ENCODE data around the gene ITPR2. TPM values are rescaled to one million over a fixed set of nuclear protein-coding genes. Genes with fewer than 3 reads are reported as not detected.

Gene ITPR2
- total RNA-seq, 1 donor from 2014 or later = 16.3 TPM

DNA sequence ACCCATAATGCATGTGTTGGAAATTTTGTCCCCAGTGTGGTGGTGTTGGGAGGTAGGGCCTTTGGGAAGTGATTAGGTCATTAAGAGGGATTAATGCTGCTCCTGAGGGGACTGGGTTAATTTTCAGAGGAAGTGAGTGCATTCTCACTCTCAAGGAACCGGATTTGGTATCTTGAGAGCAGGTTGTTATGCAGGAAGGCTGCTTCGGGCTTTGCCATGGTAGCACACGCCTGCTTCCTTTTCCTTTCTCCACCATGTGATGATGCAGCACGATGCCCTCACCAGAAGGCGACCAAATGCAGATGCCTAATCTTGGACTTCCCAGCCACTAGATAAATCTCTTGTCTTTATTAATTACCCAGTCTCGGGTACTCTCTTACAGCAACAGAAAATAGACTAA, 380.5 kb downstream of the ITPR2 start:
- H3K27me3 ChIP-seq (ENCODE audit: control insufficient read depth, insufficient read depth, low read length) = no peaks in the 10 kb centered on the region
- no peak overlapping the region for H3K4me3 ChIP-seq (ENCODE audit: low read depth, low read length)
- DNase-seq (ENCODE audit: low read depth) = no peak
- TF ChIP-seq, protein P1, sequence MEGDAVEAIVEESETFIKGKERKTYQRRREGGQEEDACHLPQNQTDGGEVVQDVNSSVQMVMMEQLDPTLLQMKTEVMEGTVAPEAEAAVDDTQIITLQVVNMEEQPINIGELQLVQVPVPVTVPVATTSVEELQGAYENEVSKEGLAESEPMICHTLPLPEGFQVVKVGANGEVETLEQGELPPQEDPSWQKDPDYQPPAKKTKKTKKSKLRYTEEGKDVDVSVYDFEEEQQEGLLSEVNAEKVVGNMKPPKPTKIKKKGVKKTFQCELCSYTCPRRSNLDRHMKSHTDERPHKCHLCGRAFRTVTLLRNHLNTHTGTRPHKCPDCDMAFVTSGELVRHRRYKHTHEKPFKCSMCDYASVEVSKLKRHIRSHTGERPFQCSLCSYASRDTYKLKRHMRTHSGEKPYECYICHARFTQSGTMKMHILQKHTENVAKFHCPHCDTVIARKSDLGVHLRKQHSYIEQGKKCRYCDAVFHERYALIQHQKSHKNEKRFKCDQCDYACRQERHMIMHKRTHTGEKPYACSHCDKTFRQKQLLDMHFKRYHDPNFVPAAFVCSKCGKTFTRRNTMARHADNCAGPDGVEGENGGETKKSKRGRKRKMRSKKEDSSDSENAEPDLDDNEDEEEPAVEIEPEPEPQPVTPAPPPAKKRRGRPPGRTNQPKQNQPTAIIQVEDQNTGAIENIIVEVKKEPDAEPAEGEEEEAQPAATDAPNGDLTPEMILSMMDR (IDR thresholded peaks at IDR 0.05; ENCODE audit: insufficient read depth, low read length, poor library complexity, severe bottlenecking) = no peak
- H3K36me3 ChIP-seq (ENCODE audit: control insufficient read depth, insufficient read depth, low read length) = no peaks in the 10 kb centered on the region

DNA sequence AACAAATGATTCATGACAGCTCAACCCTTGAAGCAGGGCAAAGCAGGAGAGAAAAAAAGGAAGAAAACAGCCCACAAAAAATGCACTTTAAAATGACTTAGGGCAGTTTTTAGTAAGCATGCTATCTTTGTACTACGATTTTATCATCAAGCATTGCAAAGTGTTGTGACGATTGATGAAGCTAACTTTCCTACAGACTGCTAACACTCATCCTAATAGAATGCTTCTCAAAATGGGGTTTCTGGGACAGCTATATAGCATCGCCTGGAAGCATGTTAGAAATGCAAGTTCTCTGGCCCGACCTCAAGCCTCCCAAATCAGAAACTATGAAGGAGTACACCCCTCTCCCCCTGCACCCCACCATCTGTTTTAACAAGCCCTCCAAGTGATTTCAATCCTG, 381.2 kb downstream of the ITPR2 start:
- Histone ChIP-seq H3K36me3 (ENCODE audit: control insufficient read depth, insufficient read depth, low read length) (no peaks in the 10 kb centered on the region), H3K27me3 (ENCODE audit: control insufficient read depth, insufficient read depth, low read length) (no peaks in the 10 kb centered on the region), H3K4me3 (ENCODE audit: low read depth, low read length) (no peak overlapping the region)
- DNase-seq (ENCODE audit: low read depth) = no peak
- TF ChIP-seq, protein P1 (IDR thresholded peaks at IDR 0.05; ENCODE audit: insufficient read depth, low read length, poor library complexity, severe bottlenecking) = no peak

DNA sequence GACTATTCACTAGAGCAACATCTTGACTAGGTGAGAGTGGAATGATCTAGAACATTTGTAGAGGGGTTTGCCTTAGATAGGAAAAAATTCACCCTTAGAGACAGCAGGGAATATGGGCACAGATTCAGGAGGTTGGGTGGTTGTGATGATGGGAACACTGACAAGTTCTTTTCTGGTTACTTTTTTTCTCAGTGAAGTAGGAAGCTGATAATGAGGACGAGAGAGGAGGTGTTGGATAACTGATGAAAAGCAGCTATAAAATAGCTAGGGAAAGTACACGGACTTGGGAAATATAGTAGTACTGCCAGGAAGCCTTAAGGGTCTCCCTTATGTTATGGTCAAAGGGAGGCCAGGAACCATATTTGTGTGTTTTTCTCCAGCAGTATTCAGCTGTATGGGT, 387.1 kb downstream of the ITPR2 start:
- TF ChIP-seq, protein P1 (IDR thresholded peaks at IDR 0.05; ENCODE audit: insufficient read depth, low read length, poor library complexity, severe bottlenecking) = no peak
- Histone ChIP-seq H3K4me3 (ENCODE audit: low read depth, low read length) (no peak overlapping the region), H3K36me3 (ENCODE audit: control insufficient read depth, insufficient read depth, low read length) (no peaks in the 10 kb centered on the region), H3K27me3 (ENCODE audit: control insufficient read depth, insufficient read depth, low read length) (no peaks in the 10 kb centered on the region)
- DNase-seq (ENCODE audit: low read depth) = no peak

DNA sequence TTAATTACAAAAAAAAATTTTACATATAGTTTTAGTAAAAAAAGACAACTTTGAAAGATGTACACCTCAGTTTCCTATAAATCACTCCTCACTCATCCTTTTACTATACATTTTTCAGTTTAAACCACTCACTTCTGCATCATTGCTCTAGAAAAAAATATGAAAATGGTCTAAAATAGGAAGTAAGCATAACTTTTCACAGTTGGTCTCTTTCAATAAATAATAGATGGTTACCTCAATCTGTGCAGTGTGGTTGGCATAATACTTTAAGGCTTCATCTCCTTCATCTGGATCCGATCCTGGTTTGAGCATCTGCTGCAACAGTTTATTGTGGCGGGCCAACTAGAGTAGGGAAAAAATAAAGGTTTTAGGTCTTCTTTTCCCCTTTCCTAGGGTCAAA, 389.7 kb downstream of the ITPR2 start:
- TF ChIP-seq, protein P1 (IDR thresholded peaks at IDR 0.05; ENCODE audit: insufficient read depth, low read length, poor library complexity, severe bottlenecking) = no peak
- H3K27me3 ChIP-seq (ENCODE audit: control insufficient read depth, insufficient read depth, low read length) = no peaks in the 10 kb centered on the region
- no peaks in the 10 kb centered on the region for H3K36me3 ChIP-seq (ENCODE audit: control insufficient read depth, insufficient read depth, low read length)
- DNase-seq (ENCODE audit: low read depth) = no peak
- no peak overlapping the region for H3K4me3 ChIP-seq (ENCODE audit: low read depth, low read length)

DNA sequence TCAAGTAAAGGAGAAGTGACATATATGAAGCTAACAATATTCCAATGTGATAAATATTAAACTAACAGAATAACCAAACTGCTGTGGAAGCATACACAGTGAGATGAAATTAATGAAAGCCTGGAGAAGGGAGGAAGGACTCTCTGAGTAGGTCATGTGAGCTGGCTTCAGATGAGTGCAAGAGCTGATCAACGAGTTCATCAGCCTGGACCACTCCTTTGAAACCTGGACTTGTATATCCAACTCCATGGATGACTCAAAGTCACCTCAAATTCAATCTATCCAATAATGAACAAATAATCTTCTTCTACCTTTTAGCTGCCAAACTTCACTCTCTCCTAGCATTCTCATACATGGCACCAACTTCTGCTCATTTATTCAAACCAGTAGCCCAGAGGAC, 391.6 kb downstream of the ITPR2 start:
- H3K4me3 ChIP-seq (ENCODE audit: low read depth, low read length) = no peak overlapping the region
- DNase-seq (ENCODE audit: low read depth) = no peak
- TF ChIP-seq, protein P1 (IDR thresholded peaks at IDR 0.05; ENCODE audit: insufficient read depth, low read length, poor library complexity, severe bottlenecking) = no peak

DNA sequence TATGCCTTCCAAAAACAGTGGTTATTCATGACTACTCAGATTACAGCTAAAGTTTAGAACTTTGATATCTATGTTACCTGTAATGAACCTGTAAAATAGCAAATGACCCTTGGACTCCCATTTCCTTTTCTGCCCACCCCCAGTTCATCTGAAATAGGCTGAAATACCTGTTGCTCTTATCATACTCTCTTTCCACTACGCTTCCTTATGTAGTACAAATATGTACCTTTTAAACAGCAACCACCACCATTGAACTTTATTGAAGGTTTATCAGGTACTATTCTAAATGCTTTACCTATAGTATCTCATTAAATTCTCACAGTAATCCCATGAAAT, 398.0 kb downstream of the ITPR2 start:
- no peaks in the 10 kb centered on the region for H3K27me3 ChIP-seq (ENCODE audit: control insufficient read depth, insufficient read depth, low read length)
- TF ChIP-seq, protein P1 (IDR thresholded peaks at IDR 0.05; ENCODE audit: insufficient read depth, low read length, poor library complexity, severe bottlenecking) = no peak

More for the DNA sequence above, 391.6 kb downstream of the ITPR2 start:
- Histone ChIP-seq H3K36me3 (ENCODE audit: control insufficient read depth, insufficient read depth, low read length) (no peaks in the 10 kb centered on the region), H3K27me3 (ENCODE audit: control insufficient read depth, insufficient read depth, low read length) (no peaks in the 10 kb centered on the region)

More for the DNA sequence above, 398.0 kb downstream of the ITPR2 start:
- Histone ChIP-seq H3K4me3 (ENCODE audit: low read depth, low read length) (no peak overlapping the region), H3K36me3 (ENCODE audit: control insufficient read depth, insufficient read depth, low read length) (no peaks in the 10 kb centered on the region)
- no peak for DNase-seq (ENCODE audit: low read depth)

All from kidney epithelial cell (primary cell).